Ishikawa (cell line): ENCODE data around the gene SLC17A9.

Source experiments
- CEBPB ChIP-seq: IDR thresholded peaks from 2 replicates; pipeline ENCODE4 v1.6.1; 2012
- CREB1 ChIP-seq: IDR thresholded peaks from 2 replicates; pipeline ENCODE4 v1.6.1; 2012; ENCODE audit warnings: low read depth
- EGR1 ChIP-seq: IDR thresholded peaks from 2 replicates; pipeline ENCODE4 v1.6.1; 2012
- EP300 ChIP-seq: IDR thresholded peaks from 2 replicates; pipeline ENCODE4 v1.6.1; 2012; ENCODE audit warnings: borderline replicate concordance
- FOXM1 ChIP-seq: IDR thresholded peaks from 2 replicates; pipeline ENCODE4 v1.6.1; 2012; ENCODE audit warnings: low read depth, borderline replicate concordance
- MAX ChIP-seq: IDR thresholded peaks from 2 replicates; pipeline ENCODE4 v1.6.1; 2012
- NFIC ChIP-seq: IDR thresholded peaks from 2 replicates; pipeline ENCODE4 v1.6.1; 2012
- RAD21 ChIP-seq: IDR thresholded peaks from 2 replicates; pipeline ENCODE4 v1.6.1; 2012; ENCODE audit warnings: low read depth
- TAF1 ChIP-seq: IDR thresholded peaks from 2 replicates; pipeline ENCODE4 v1.6.1; 2012; ENCODE audit warnings: low read depth, mild to moderate bottlenecking
- TCF12 ChIP-seq: IDR thresholded peaks from 2 replicates; pipeline ENCODE4 v1.6.1; 2012; ENCODE audit warnings: low read depth
- TEAD4 ChIP-seq: IDR thresholded peaks from 2 replicates; pipeline ENCODE4 v1.6.1; 2012
- USF1 ChIP-seq: IDR thresholded peaks from 2 replicates; pipeline ENCODE4 v1.6.1; 2012
- YY1 ChIP-seq: IDR thresholded peaks from 2 replicates; pipeline ENCODE4 v1.6.1; 2012; ENCODE audit warnings: low read depth
- ZBTB7A ChIP-seq: IDR thresholded peaks from 2 replicates; pipeline ENCODE4 v1.6.1; 2012; ENCODE audit warnings: low read depth
- TF ChIP-seq, protein P1 (sequence below): IDR thresholded peaks from 2 replicates; pipeline ENCODE4 v1.6.1; 2012; ENCODE audit warnings: low read depth, mild to moderate bottlenecking

The SLC17A9 gene

GRCh38 chr20:62945771-62946339, 6.7 kb upstream of the SLC17A9 start:
- TF ChIP-seq EGR1, result no peak
- TF ChIP-seq, protein P1, sequence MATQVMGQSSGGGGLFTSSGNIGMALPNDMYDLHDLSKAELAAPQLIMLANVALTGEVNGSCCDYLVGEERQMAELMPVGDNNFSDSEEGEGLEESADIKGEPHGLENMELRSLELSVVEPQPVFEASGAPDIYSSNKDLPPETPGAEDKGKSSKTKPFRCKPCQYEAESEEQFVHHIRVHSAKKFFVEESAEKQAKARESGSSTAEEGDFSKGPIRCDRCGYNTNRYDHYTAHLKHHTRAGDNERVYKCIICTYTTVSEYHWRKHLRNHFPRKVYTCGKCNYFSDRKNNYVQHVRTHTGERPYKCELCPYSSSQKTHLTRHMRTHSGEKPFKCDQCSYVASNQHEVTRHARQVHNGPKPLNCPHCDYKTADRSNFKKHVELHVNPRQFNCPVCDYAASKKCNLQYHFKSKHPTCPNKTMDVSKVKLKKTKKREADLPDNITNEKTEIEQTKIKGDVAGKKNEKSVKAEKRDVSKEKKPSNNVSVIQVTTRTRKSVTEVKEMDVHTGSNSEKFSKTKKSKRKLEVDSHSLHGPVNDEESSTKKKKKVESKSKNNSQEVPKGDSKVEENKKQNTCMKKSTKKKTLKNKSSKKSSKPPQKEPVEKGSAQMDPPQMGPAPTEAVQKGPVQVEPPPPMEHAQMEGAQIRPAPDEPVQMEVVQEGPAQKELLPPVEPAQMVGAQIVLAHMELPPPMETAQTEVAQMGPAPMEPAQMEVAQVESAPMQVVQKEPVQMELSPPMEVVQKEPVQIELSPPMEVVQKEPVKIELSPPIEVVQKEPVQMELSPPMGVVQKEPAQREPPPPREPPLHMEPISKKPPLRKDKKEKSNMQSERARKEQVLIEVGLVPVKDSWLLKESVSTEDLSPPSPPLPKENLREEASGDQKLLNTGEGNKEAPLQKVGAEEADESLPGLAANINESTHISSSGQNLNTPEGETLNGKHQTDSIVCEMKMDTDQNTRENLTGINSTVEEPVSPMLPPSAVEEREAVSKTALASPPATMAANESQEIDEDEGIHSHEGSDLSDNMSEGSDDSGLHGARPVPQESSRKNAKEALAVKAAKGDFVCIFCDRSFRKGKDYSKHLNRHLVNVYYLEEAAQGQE, result no peak
- TF ChIP-seq CREB1, result no peak
- TF ChIP-seq TAF1, result no peak
- TF ChIP-seq USF1, result no peak
- TF ChIP-seq TEAD4, result no peak
- no peak for TF ChIP-seq RAD21
- no peak for TF ChIP-seq CEBPB
- no peak for TF ChIP-seq ZBTB7A
- no peak for TF ChIP-seq TCF12
- TF ChIP-seq EP300, result no peak
- no peak for TF ChIP-seq NFIC
- TF ChIP-seq FOXM1, result no peak
- TF ChIP-seq MAX, result no peak
- no peak for TF ChIP-seq YY1

- TF ChIP-seq TEAD4 (no peak), TCF12 (no peak), MAX (no peak)
These were observed 5.6 kb upstream of the SLC17A9 start for GRCh38 chr20:62946918-62947317.

GRCh38 chr20:62947532-62948300, 4.8 kb upstream of the SLC17A9 start:
- TF ChIP-seq CREB1, result no peak
- TF ChIP-seq FOXM1, result no peak
- no peak for TF ChIP-seq MAX
- TF ChIP-seq TEAD4, result no peak
- TF ChIP-seq, protein P1, result no peak

- TF ChIP-seq USF1 (no peak), FOXM1 (no peak), EGR1 (no peak), TCF12 (no peak), CREB1 (no peak), YY1 (no peak), NFIC (no peak), EP300 (no peak), TAF1 (no peak), TEAD4 (no peak), RAD21 (no peak), MAX (no peak), ZBTB7A (no peak)
- TF ChIP-seq, protein P1, result no peak
These were observed 3.2 kb upstream of the SLC17A9 start for GRCh38 chr20:62949153-62949821.
